Neural cell (in vitro differentiated cells): ENCODE results near the gene ARHGAP10. TPM values are rescaled to one million over a fixed set of nuclear protein-coding genes. Genes with fewer than 3 reads are reported as not detected.

ENCODE experiments used
- H2AFZ ChIP-seq: fragments of 200-600, 300-800 bp; sonication (generic), shearing (Covaris generic); 2 replicates; pipeline ENCODE4 v1.6.0; 2014; ENCODE audit warnings: low read depth, mild to moderate bottlenecking, antibody characterized with exemption, low read length, moderate library complexity
- H3F3A ChIP-seq: fragments of 200-600 bp; shearing (Covaris generic); 2 replicates; pipeline ENCODE4 v1.6.1; 2016; ENCODE audit warnings: mild to moderate bottlenecking, moderate library complexity, mixed read lengths, antibody characterized with exemption, low read length; ENCODE audit not compliant: insufficient read depth, poor library complexity, severe bottlenecking
- H3K27ac ChIP-seq: fragments of 200-600, 300-800 bp; sonication (generic), shearing (Covaris generic); 2 replicates; pipeline ENCODE4 v1.5.1; 2014; ENCODE audit warnings: mild to moderate bottlenecking, low read length, moderate library complexity
- H3K27me3 ChIP-seq: fragments of 300-800, 200-600 bp; sonication (generic), shearing (Covaris generic); 2 replicates; pipeline ENCODE4 v1.6.0; 2014; ENCODE audit warnings: mild to moderate bottlenecking, low read depth, low read length, moderate library complexity; ENCODE audit not compliant: insufficient read depth
- H3K36me3 ChIP-seq: fragments of 300-800, 200-600 bp; sonication (generic), shearing (Covaris generic); 2 replicates; pipeline ENCODE4 v1.5.1; 2014; ENCODE audit warnings: mild to moderate bottlenecking, antibody characterized with exemption, low read length, moderate library complexity; ENCODE audit not compliant: insufficient read depth
- H3K4me2 ChIP-seq: fragments of 300-800, 200-600 bp; sonication (generic), shearing (Covaris generic); 2 replicates; pipeline ENCODE4 v1.6.0; 2014; ENCODE audit warnings: mild to moderate bottlenecking, low read length
- H3K4me3 ChIP-seq: fragments of 300-800, 200-600 bp; sonication (generic), shearing (Covaris generic); 2 replicates; pipeline ENCODE4 v1.5.1; 2014; ENCODE audit warnings: mild to moderate bottlenecking, low read length, moderate library complexity
- H3K79me2 ChIP-seq: fragments of 200-600 bp; shearing (Covaris generic); replicated peaks from 2 replicates; pipeline ENCODE4 v1.6.0; 2014; ENCODE audit warnings: mild to moderate bottlenecking, low read length, moderate library complexity; ENCODE audit not compliant: insufficient read depth
- H3K9ac ChIP-seq: fragments of 300-800, 200-600 bp; sonication (generic), shearing (Covaris generic); 2 replicates; pipeline ENCODE4 v1.6.1; 2016; ENCODE audit warnings: mild to moderate bottlenecking, low read length, mixed read lengths
- H3K9me2 ChIP-seq: fragments of 200-600 bp; shearing (Covaris generic); 2 replicates; pipeline ENCODE4 v1.6.1; 2016; ENCODE audit warnings: mild to moderate bottlenecking, low read length, mixed read lengths; ENCODE audit not compliant: insufficient read depth
- H3K9me3 ChIP-seq: fragments of 200-600, 300-800 bp; sonication (generic), shearing (Covaris generic); 2 replicates; pipeline ENCODE4 v1.6.1; 2016; ENCODE audit warnings: mild to moderate bottlenecking, mixed run types, low read length, moderate library complexity, mixed read lengths
- H4K20me1 ChIP-seq: fragments of 200-600 bp; shearing (Covaris generic); 2 replicates; pipeline ENCODE4 v1.6.1; 2016; ENCODE audit warnings: mild to moderate bottlenecking, mixed run types; ENCODE audit not compliant: insufficient read depth
- CTCF ChIP-seq: fragments of 450-650 bp; IDR thresholded peaks from 2 replicates; pipeline ENCODE4 v1.5.1; 2014; ENCODE audit warnings: antibody characterized with exemption, mild to moderate bottlenecking, moderate library complexity; ENCODE audit not compliant: poor library complexity, severe bottlenecking
- EP300 ChIP-seq: fragments of 450-650 bp; conservative IDR thresholded peaks from 2 replicates; pipeline ENCODE4 v1.6.1; 2014; ENCODE audit warnings: antibody characterized with exemption, mild to moderate bottlenecking, moderate library complexity; ENCODE audit not compliant: poor library complexity, severe bottlenecking
- EZH2 ChIP-seq: fragments of 200-600, 300-800 bp; shearing (Covaris generic), sonication (generic); IDR thresholded peaks from 2 replicates; pipeline ENCODE4 v1.6.1; 2014; ENCODE audit warnings: antibody characterized with exemption, low read length, borderline replicate concordance, mild to moderate bottlenecking; ENCODE audit not compliant: insufficient read depth, poor library complexity, severe bottlenecking
- MXI1 ChIP-seq: fragments of 450-650 bp; conservative IDR thresholded peaks from 2 replicates; pipeline ENCODE4 v1.6.1; 2014; ENCODE audit warnings: antibody characterized with exemption, mild to moderate bottlenecking; ENCODE audit not compliant: poor library complexity, severe bottlenecking
- POLR2AphosphoS5 ChIP-seq: IDR thresholded peaks from 2 replicates; pipeline ENCODE4 v1.6.1; 2012
- RAD21 ChIP-seq: fragments of 450-650 bp; conservative IDR thresholded peaks from 2 replicates; pipeline ENCODE4 v1.6.1; 2014; ENCODE audit warnings: antibody characterized with exemption, mild to moderate bottlenecking, moderate library complexity
- SMC3 ChIP-seq: fragments of 450-650 bp; conservative IDR thresholded peaks from 2 replicates; pipeline ENCODE4 v1.6.1; 2014; ENCODE audit warnings: antibody characterized with exemption, mild to moderate bottlenecking, moderate library complexity; ENCODE audit not compliant: poor library complexity
- TAF1 ChIP-seq: IDR thresholded peaks from 2 replicates; pipeline ENCODE4 v1.6.1; 2012; ENCODE audit warnings: low read depth
- polyA plus RNA-seq: library from polyadenylated mRNA; depleted of rRNA; stranded (reverse); fragments of >200 nt; gene quantifications from 2 replicates; pipeline ENCODE4 v1.2.3, GENCODE V29; 2014
- TF ChIP-seq, protein P1 (sequence below): IDR thresholded peaks from 2 replicates; pipeline ENCODE4 v1.6.1; 2012; ENCODE audit warnings: borderline replicate concordance

Gene ARHGAP10
- polyA plus RNA-seq, 1 donor from 2014 or later = 1.2 TPM

DNA sequence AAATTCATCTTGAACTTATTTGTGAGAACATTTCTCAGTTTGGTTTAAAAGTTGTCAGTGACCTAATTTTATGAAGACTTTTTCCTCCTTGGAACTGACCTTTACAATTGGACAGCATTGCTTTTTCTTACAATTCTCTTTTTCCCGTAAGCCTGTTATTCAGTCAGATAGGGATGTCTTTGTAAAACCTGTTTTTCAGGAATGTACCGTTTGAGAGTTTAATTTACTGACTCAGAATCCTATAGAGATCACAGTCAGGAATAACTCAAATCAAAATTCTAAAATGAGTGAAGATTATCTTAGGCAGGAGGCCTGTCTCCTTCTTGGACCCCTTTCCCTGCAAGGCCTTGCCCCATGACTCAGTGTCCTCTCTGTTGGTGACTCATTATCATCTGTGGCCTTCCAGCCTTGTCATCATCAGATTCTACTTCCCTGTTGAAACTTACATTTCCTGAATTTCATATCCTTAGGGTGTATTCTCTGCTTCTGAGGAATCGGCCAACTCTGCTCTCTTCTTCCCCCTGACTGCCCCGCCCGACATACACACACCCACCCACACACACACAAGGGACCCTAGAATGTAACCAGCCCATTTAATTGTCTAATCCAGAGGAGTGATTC is 99.8 kb downstream of the ARHGAP10 start:
- Histone ChIP-seq H3K79me2 (no peaks in the 10 kb centered on the region), H3K4me2 (no peak overlapping the region), H3K9me3 (no peaks in the 10 kb centered on the region), H3K9ac (no peak overlapping the region), H3F3A (no peaks in the 10 kb centered on the region), H3K27ac (no peak overlapping the region), H4K20me1 (no peaks in the 10 kb centered on the region), H3K27me3 (no peaks in the 10 kb centered on the region), H3K9me2 (no peaks in the 10 kb centered on the region), H3K4me3 (no peak overlapping the region), H3K36me3 (no peaks in the 10 kb centered on the region), H2AFZ (no peak overlapping the region)
- TF ChIP-seq CTCF (no peak), SMC3 (no peak), RAD21 (no peak), MXI1 (no peak), EZH2 (no peak), TAF1 (no peak), POLR2AphosphoS5 (no peak), EP300 (no peak)
- TF ChIP-seq, protein P1, sequence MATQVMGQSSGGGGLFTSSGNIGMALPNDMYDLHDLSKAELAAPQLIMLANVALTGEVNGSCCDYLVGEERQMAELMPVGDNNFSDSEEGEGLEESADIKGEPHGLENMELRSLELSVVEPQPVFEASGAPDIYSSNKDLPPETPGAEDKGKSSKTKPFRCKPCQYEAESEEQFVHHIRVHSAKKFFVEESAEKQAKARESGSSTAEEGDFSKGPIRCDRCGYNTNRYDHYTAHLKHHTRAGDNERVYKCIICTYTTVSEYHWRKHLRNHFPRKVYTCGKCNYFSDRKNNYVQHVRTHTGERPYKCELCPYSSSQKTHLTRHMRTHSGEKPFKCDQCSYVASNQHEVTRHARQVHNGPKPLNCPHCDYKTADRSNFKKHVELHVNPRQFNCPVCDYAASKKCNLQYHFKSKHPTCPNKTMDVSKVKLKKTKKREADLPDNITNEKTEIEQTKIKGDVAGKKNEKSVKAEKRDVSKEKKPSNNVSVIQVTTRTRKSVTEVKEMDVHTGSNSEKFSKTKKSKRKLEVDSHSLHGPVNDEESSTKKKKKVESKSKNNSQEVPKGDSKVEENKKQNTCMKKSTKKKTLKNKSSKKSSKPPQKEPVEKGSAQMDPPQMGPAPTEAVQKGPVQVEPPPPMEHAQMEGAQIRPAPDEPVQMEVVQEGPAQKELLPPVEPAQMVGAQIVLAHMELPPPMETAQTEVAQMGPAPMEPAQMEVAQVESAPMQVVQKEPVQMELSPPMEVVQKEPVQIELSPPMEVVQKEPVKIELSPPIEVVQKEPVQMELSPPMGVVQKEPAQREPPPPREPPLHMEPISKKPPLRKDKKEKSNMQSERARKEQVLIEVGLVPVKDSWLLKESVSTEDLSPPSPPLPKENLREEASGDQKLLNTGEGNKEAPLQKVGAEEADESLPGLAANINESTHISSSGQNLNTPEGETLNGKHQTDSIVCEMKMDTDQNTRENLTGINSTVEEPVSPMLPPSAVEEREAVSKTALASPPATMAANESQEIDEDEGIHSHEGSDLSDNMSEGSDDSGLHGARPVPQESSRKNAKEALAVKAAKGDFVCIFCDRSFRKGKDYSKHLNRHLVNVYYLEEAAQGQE = no peak

- Histone ChIP-seq H2AFZ (no peak overlapping the region), H3K4me2 (no peak overlapping the region), H3K4me3 (no peak overlapping the region), H3F3A (no peaks in the 10 kb centered on the region), H3K79me2 (no peaks in the 10 kb centered on the region), H3K9ac (no peak overlapping the region), H3K9me2 (no peaks in the 10 kb centered on the region), H3K27me3 (no peaks in the 10 kb centered on the region), H3K27ac (no peak overlapping the region), H3K36me3 (no peaks in the 10 kb centered on the region), H3K9me3 (no peaks in the 10 kb centered on the region), H4K20me1 (no peaks in the 10 kb centered on the region)
- TF ChIP-seq SMC3 (no peak), EZH2 (no peak), RAD21 (no peak), TAF1 (no peak), EP300 (no peak), POLR2AphosphoS5 (no peak), MXI1 (no peak), CTCF (no peak)
- TF ChIP-seq, protein P1 = no peak
These were observed 101.4 kb downstream of the ARHGAP10 start for GRCh38 chr4:147833254-147833653.
